ENCODE data around the gene KRTAP4-7. TPM values are rescaled to one million over a fixed set of nuclear protein-coding genes. Genes with fewer than 3 reads are reported as not detected.
"Not testable (repeated sequence)": the region's sequence is repeated elsewhere in the genome, so short reads cannot be mapped to it uniquely, and the experiment has no call there.

KRTAP4-7 gene
- total RNA-seq, 2 experiments from 2014 or later: not detected

- ATAC-seq (no peak), DNase-seq (no peak)
- Mint-ChIP-seq H3K27ac (no peak overlapping the region), H3K4me1 (ENCODE audit: low read depth) (peaks cover 5% of the 10 kb centered on the region), H3K36me3 (ENCODE audit: low read depth) (no peaks in the 10 kb centered on the region), H3K9me3 (ENCODE audit: insufficient read depth) (no peaks in the 10 kb centered on the region), H3K27me3 (ENCODE audit: low read depth) (peaks cover 3% of the 10 kb centered on the region), H3K4me3 (no peak overlapping the region)
- ChIA-PET CTCF (no interaction called here), POLR2A (no interaction called here)
Observed at GRCh38 chr17:41103896-41104295, 19.9 kb downstream of the KRTAP4-7 start.

- H3K4me3 Mint-ChIP-seq; H3K27me3 Mint-ChIP-seq (ENCODE audit: low read depth); H3K36me3 Mint-ChIP-seq (ENCODE audit: low read depth); DNase-seq; CTCF ChIA-PET; POLR2A ChIA-PET; H3K27ac Mint-ChIP-seq; H3K9me3 Mint-ChIP-seq (ENCODE audit: insufficient read depth); ATAC-seq; H3K4me1 Mint-ChIP-seq (ENCODE audit: low read depth): not testable (repeated sequence)
Observed at GRCh38 chr17:41104386-41105038, 20.6 kb downstream of the KRTAP4-7 start.

- H3K4me1 Mint-ChIP-seq (ENCODE audit: low read depth); H3K27me3 Mint-ChIP-seq (ENCODE audit: low read depth); H3K27ac Mint-ChIP-seq; H3K4me3 Mint-ChIP-seq; DNase-seq; H3K36me3 Mint-ChIP-seq (ENCODE audit: low read depth); ATAC-seq; POLR2A ChIA-PET; H3K9me3 Mint-ChIP-seq (ENCODE audit: insufficient read depth); CTCF ChIA-PET: not testable (repeated sequence)
Observed at GRCh38 chr17:41105347-41105746, 21.4 kb downstream of the KRTAP4-7 start, which contains the start of gene KRTAP4-9. TSS of gene KRTAP4-9 (plus strand) at chr17:41105389. CDS start at chr17:41105389, 0 bp downstream.

- Mint-ChIP-seq H3K27ac (no peak overlapping the region), H3K4me3 (no peak overlapping the region), H3K4me1 (ENCODE audit: low read depth) (peaks cover 7% of the 10 kb centered on the region), H3K27me3 (ENCODE audit: low read depth) (peaks cover 2% of the 10 kb centered on the region), H3K36me3 (ENCODE audit: low read depth) (peaks cover 2% of the 10 kb centered on the region), H3K9me3 (ENCODE audit: insufficient read depth) (peaks cover 12% of the 10 kb centered on the region)
- POLR2A ChIA-PET: no interaction called here
- DNase-seq (no peak), ATAC-seq (no peak)
- CTCF ChIA-PET: no interaction called here
Observed at GRCh38 chr17:41107941-41108450, 24.0 kb downstream of the KRTAP4-7 start.

- H3K27ac Mint-ChIP-seq; DNase-seq; H3K4me1 Mint-ChIP-seq (ENCODE audit: low read depth); H3K4me3 Mint-ChIP-seq; H3K27me3 Mint-ChIP-seq (ENCODE audit: low read depth); CTCF ChIA-PET; H3K36me3 Mint-ChIP-seq (ENCODE audit: low read depth); ATAC-seq; POLR2A ChIA-PET: not testable (repeated sequence)
- H3K9me3 Mint-ChIP-seq (ENCODE audit: insufficient read depth): peaks cover 15% of the 10 kb centered on the region
Observed at GRCh38 chr17:41108728-41109386, 24.9 kb downstream of the KRTAP4-7 start.

GRCh38 chr17:41111151-41111885 is 27.4 kb downstream of the KRTAP4-7 start:
- Mint-ChIP-seq H3K27me3 (ENCODE audit: low read depth) (no peaks in the 10 kb centered on the region), H3K27ac (no peak overlapping the region), H3K36me3 (ENCODE audit: low read depth) (peaks cover 3% of the 10 kb centered on the region), H3K4me3 (no peak overlapping the region), H3K9me3 (ENCODE audit: insufficient read depth) (peaks cover 15% of the 10 kb centered on the region), H3K4me1 (ENCODE audit: low read depth) (peaks cover 7% of the 10 kb centered on the region)
- ChIA-PET POLR2A (interaction anchor here (0.7 kb wide), 1 partner anchor 9 kb away, joined by 3 read pairs; no protein-coding TSS in a partner anchor), CTCF (no interaction called here)
- DNase-seq (no peak), ATAC-seq (no peak)

GRCh38 chr17:41116297-41116696 is 32.3 kb downstream of the KRTAP4-7 start:
- H3K36me3 Mint-ChIP-seq (ENCODE audit: low read depth): peaks cover 6% of the 10 kb centered on the region
- H3K9me3 Mint-ChIP-seq (ENCODE audit: insufficient read depth): peaks cover 10% of the 10 kb centered on the region
- H3K4me1 Mint-ChIP-seq (ENCODE audit: low read depth): peaks cover 10% of the 10 kb centered on the region
- no peak overlapping the region for H3K4me3 Mint-ChIP-seq
- ATAC-seq (no peak), DNase-seq (no peak)
- peaks cover 3% of the 10 kb centered on the region for H3K27me3 Mint-ChIP-seq (ENCODE audit: low read depth)
- H3K27ac Mint-ChIP-seq: no peak overlapping the region
- ChIA-PET POLR2A (no interaction called here), CTCF (interaction anchor here (1.4 kb wide), 1 partner anchor 213 kb away, joined by 3 read pairs; no protein-coding TSS in a partner anchor)

- H3K27ac Mint-ChIP-seq; DNase-seq; H3K36me3 Mint-ChIP-seq (ENCODE audit: low read depth); H3K4me3 Mint-ChIP-seq; ATAC-seq; H3K27me3 Mint-ChIP-seq (ENCODE audit: low read depth); H3K4me1 Mint-ChIP-seq (ENCODE audit: low read depth); H3K9me3 Mint-ChIP-seq (ENCODE audit: insufficient read depth); CTCF ChIA-PET; POLR2A ChIA-PET: not testable (repeated sequence)
Observed at GRCh38 chr17:41117846-41118386, 34.0 kb downstream of the KRTAP4-7 start, which contains the start of gene KRTAP4-11. TSS of gene KRTAP4-11 (minus strand) at chr17:41118373. CDS start at chr17:41118315, 58 bp downstream.

- Mint-ChIP-seq H3K36me3 (ENCODE audit: low read depth) (peaks cover 4% of the 10 kb centered on the region), H3K9me3 (ENCODE audit: insufficient read depth) (no peaks in the 10 kb centered on the region), H3K4me1 (ENCODE audit: low read depth) (peaks cover 15% of the 10 kb centered on the region), H3K27ac (no peak overlapping the region), H3K27me3 (ENCODE audit: low read depth) (peaks cover 3% of the 10 kb centered on the region), H3K4me3 (no peak overlapping the region)
- CTCF ChIA-PET: no interaction called here
- ATAC-seq (no peak), DNase-seq (no peak)
- POLR2A ChIA-PET: no interaction called here
Observed at GRCh38 chr17:41118721-41119120, 34.8 kb downstream of the KRTAP4-7 start.

GRCh38 chr17:41119696-41120690 is 36.0 kb downstream of the KRTAP4-7 start:
- H3K4me3 Mint-ChIP-seq; H3K9me3 Mint-ChIP-seq (ENCODE audit: insufficient read depth): not testable (repeated sequence)
- POLR2A ChIA-PET: interaction anchor here (0.6 kb wide), 1 partner anchor 8 kb away, joined by 3 read pairs; no protein-coding TSS in a partner anchor

GRCh38 chr17:41121742-41122141 is 37.8 kb downstream of the KRTAP4-7 start:
- ChIA-PET CTCF (no interaction called here), POLR2A (no interaction called here)
- peaks cover 3% of the 10 kb centered on the region for H3K27me3 Mint-ChIP-seq (ENCODE audit: low read depth)
- DNase-seq (no peak), ATAC-seq (no peak)
- H3K27ac Mint-ChIP-seq: no peak overlapping the region
- H3K9me3 Mint-ChIP-seq (ENCODE audit: insufficient read depth): no peaks in the 10 kb centered on the region
- H3K4me1 Mint-ChIP-seq (ENCODE audit: low read depth): peaks cover 30% of the 10 kb centered on the region
- peaks cover 4% of the 10 kb centered on the region for H3K36me3 Mint-ChIP-seq (ENCODE audit: low read depth)
- H3K4me3 Mint-ChIP-seq: no peak overlapping the region

More at GRCh38 chr17:41119696-41120690, 36.0 kb downstream of the KRTAP4-7 start:
- CTCF ChIA-PET; DNase-seq; H3K36me3 Mint-ChIP-seq (ENCODE audit: low read depth); H3K27me3 Mint-ChIP-seq (ENCODE audit: low read depth); ATAC-seq: not testable (repeated sequence)
- H3K27ac Mint-ChIP-seq: peak overlapping the region; percentile 33
- H3K4me1 Mint-ChIP-seq (ENCODE audit: low read depth): peaks cover 21% of the 10 kb centered on the region
